ENCODE data around the gene VPS39. TPM values are rescaled to one million over a fixed set of nuclear protein-coding genes. Genes with fewer than 3 reads are reported as not detected.
A peak's percentile ranks its signal among the peaks of the same experiment; 100 is the strongest.
"Not testable (repeated sequence)": the region's sequence is repeated elsewhere in the genome, so short reads cannot be mapped to it uniquely, and the experiment has no call there.

VPS39 gene, protein sequence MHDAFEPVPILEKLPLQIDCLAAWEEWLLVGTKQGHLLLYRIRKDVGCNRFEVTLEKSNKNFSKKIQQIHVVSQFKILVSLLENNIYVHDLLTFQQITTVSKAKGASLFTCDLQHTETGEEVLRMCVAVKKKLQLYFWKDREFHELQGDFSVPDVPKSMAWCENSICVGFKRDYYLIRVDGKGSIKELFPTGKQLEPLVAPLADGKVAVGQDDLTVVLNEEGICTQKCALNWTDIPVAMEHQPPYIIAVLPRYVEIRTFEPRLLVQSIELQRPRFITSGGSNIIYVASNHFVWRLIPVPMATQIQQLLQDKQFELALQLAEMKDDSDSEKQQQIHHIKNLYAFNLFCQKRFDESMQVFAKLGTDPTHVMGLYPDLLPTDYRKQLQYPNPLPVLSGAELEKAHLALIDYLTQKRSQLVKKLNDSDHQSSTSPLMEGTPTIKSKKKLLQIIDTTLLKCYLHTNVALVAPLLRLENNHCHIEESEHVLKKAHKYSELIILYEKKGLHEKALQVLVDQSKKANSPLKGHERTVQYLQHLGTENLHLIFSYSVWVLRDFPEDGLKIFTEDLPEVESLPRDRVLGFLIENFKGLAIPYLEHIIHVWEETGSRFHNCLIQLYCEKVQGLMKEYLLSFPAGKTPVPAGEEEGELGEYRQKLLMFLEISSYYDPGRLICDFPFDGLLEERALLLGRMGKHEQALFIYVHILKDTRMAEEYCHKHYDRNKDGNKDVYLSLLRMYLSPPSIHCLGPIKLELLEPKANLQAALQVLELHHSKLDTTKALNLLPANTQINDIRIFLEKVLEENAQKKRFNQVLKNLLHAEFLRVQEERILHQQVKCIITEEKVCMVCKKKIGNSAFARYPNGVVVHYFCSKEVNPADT
- 23.5 and 31.5 TPM in 2 replicates for total RNA-seq (2014; rRNA removed; shearing (Covaris generic))

DNA sequence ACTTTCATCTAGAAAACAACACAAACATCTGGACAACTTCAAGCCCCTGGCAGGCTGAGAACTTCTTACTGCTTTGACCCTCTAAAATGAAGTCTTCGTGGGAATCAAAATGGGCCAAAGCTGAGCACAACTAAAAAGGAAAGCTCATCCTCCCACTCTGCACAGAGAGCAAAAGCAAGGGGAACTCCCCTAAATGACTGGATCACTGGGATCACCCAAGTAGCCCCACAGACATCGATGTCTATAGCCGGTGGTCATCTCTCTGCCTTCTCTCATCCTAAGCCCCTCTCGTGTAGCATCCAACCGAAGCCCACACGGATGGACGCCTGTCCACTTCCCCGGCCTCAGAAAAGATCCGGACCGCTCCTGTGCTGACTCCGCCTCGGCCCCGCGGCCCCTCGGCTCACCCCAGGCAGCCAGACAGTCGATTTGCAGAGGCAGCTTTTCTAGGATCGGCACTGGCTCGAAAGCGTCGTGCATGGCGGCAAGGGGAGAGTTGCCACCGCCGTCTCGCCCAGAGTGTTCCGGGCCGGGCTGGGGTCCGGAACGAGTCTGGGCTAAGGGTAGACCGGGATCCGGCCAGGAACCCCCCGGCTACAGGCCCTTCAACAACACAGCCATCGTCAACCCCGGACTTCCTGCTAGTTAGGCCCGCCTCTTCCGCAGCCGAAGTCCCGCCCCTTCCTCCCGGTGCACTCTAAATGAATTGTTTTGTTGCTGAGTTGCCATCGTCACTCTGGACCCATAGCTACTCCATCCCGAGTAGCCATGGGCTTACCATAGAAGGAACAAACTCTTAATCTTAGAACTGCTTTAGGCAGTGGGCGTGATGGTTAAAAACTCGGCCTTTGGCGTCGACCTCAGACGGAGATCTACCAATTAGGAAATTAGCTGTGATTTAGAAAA is at the start of gene VPS39:
VPS39 (minus strand) TSS at position 631 of the 906 bp plus-strand sequence; CDS start at position 480, 151 bp downstream.
- DNase-seq (ENCODE audit: low read depth) = peak; percentile 87

DNA sequence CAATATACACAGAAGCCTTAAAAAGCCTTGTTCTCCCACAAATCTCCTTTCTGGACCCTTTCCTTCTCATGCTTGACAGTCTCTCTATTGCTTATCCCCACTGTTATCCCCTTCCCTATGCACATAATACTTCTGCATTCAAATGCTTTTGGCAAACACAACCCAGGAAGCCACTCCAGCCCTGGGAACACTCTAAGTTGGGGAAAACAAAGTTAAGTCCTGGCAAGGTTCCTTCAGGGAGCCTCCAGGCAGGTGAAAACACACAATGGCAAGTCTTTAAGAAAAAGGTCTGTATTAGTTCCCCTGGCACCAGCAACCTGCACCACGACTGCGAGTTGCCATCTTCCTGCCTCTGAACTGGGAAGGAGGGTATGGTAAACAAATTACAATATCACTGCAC is 45.2 kb upstream of the VPS39 start:
- no peak for DNase-seq (ENCODE audit: low read depth)

DNA sequence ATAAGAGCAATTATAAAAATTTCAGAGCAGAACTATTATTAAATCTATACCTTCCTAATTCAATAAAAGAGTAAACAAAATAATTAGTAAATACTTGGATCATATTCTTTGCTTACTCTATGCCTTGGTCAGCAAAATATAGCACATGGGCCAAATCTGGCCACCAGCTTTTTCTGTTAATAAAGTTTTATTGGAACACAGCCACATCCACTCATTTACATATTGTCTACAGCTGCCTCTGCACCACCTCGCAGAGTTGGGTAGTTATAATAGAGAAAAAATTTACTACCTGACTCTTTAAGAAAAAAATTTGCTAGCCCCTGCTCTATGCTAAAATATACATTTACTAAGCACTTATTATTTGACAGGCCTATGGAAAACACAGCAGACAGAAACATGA is 32.7 kb upstream of the VPS39 start:
- DNase-seq (ENCODE audit: low read depth) = no peak

DNA sequence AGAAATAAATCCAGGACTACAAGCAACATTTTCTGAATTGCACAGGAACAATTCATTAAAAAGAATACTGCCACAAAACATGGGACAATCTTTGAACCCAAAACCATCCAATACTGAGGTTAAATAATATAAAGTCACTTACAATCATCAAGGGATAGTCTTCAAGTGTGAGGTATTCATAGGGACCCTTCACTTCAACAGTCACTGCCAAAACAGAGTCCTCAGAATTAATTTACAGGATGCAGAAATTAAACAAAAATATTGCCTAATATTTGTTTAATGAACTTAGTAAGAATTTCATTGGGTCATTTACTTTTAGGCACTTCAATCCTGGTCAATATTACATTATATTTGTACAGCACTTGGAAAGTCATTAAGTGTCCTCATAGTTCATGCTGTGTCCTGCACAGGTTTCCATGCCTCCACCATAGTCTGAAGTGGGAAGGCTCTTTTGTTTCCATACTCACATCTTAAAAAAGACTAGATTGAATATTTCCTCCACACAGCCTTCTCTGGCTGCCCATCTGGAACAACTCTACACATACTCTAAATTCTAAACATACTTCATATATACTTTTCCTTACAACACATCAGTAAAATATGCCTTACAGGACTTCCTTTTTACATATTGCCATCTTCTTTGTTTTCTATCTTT is 31.6 kb upstream of the VPS39 start:
- no peak for DNase-seq (ENCODE audit: low read depth)

DNA sequence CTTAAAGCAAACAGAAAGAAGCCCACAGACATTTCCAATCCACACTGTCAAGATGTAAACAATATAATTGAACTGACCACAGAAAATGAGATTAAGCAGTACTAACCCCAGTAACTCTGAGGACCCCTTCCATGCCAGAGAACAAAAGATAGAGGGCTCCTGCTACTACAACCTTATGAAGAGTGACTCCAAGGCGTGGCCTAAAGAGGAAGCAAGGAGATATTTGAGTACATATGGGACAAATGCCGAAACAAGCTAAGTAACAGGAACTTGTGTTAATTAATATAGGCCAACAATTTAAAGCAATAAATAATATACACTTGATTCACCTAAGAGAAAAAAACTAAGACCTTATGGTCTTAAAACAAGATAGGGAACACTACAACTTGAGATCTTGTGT is 25.0 kb upstream of the VPS39 start:
- DNase-seq (ENCODE audit: low read depth) = no peak

DNA sequence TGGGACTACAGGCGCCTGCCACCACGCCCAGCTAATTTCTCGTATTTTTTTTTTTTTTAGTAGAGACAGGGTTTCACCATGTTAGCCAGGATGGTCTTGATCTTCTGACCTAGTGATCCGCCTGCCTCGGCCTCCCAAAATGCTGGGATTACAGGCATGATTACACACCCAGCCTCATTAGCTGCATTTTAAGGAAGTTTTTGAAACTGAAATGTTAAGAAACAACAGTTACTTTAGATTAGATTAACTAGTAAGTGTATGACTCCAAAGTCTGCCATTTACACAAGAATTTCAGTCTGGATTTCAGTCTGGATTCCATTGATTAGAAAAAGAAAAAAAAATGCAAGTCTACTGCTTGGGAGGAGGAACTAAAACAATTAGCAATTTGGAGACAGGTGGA is 24.5 kb upstream of the VPS39 start:
- no peak for DNase-seq (ENCODE audit: low read depth)

DNA sequence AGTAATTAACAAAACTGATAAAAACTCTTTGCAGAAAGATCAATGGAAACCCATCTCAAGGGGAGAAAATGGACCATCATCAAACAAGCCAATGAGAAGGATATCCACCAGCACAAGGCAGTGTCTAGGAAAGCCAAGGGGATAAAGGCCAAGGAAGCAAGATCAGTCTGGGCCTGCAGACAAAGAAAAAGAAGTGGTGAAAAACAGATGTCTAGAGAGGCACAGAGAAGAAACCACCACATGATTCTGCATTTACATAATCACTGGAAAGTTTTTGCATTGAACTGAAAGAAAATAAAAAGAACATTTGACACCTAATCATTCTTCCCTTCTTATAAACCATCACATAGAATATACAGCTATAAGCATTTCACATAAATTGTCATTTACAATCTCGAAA is 23.0 kb upstream of the VPS39 start:
- no peak for DNase-seq (ENCODE audit: low read depth)

DNA sequence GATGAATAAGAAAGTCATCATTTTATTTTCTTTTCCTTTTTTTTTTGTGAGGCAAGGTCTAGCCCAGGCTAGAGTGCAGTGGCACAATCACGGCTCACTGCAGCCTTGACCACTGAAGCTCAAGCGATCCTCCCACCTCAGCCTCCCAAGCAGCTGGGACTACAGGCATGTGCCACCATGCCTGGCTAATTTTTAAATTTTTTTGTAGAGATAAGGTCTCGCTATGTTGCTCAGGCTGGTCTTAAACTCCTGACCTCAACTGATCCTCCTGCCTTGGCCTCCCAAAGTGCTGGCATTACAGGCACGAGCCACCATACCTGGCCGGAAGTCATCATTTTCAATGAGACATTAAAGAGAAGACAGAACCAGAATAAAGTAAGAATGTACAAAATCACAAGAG is 20.9 kb upstream of the VPS39 start:
- DNase-seq (ENCODE audit: low read depth) = not testable (repeated sequence)

DNA sequence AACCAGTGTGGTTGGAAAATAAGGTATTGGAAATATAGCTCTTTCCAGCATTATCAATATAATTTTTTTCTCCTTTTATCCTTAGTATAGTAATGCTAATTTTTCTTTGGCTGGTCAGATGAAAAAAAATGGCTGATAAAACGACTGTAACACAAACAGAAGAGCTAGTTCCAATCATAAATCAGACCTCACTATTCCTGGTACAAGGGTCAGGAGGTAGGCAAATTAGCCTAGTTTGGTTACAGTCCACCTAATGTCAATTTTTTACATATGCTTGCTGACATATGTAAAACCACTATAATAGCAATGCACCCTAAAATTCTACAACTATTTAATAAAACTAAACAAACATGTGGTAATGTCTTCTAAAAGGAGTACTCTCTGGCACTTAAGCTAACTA is 19.9 kb upstream of the VPS39 start:
- no peak for DNase-seq (ENCODE audit: low read depth)

DNA sequence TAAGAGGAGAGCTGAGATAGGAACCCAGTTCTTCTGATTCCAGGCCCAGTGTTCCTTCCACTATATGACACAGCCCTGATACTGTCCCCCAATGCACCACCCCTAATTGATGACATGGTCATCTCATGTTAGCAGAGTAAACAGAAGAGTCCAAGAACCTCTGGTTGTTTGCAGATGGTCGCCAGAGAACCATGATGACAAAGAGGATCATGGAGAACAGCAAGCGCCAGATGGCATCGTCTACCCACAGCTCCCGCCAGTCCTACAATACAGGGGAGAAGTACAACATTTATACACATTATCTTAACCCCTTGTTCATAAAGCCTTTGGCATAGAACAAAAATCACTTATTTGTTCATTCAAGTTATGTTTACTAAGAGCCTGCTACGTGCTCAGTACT is 18.5 kb upstream of the VPS39 start:
- DNase-seq (ENCODE audit: low read depth) = no peak

DNA sequence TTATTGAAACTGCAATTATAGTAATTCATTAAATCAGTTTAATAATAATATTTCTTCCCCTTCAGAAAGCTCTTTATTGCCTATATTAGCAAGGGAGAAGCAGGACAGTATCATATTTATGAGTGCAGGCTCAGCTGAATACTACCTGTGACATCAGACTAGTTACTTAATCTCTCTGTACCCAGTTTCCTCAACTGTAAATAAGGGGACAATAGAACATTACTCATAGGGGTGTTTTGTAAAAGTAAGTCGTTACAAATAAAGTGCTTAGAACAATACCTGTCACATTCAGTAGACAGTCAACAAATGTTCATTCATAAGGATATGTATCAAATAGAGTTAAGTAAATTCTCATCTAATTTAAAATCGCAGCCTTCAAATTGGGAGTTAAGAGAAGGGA is 12.1 kb upstream of the VPS39 start:
- DNase-seq (ENCODE audit: low read depth) = no peak

DNA sequence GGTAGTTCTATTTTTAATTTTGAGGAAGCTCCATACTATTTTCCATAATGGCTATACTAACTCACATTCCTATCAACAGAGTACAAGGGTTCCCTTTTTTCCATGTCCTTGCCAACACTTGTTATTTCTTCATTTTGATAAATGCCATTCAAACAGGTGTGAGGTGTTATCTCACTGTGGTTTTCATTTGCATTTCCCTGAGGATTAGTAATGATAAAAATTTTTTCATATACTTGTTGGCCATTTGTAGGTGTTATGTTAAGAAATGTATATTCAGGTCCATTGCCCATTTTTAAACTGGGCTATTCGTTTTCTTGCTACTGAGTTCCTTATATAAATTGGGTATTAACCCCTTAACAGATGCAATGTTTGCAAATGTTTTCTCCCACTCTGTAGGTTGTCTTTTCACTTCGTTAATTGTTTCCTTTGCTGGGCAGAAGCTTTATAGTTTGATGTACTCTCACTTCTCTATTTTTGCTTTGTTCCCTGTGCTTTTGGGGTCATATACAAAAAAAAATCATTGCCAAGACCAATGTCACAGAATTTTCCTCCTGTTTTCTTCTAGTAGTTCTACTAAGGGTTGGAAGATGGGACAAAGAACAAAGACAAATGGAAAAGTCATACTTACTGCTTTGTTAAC is 11.0 kb upstream of the VPS39 start:
- DNase-seq (ENCODE audit: low read depth) = no peak

DNA sequence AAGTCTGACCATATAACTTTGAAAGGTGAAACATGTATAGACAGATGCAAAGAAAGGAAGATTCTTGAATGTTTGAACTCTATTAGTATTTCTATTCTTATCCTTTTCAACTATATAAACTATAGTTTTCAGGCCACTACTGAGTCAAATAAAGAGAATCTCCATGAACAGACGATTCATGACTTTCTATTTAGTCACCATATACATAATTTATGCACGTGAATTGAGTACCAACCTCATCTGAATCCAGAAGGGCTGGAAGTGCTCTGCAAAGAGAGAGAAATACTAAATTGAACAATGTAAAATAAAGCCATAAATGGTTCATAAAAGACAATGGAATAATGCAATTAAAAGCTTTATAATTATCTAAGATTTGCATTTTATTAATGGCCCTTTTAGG is 9.5 kb upstream of the VPS39 start:
- DNase-seq (ENCODE audit: low read depth) = no peak

DNA sequence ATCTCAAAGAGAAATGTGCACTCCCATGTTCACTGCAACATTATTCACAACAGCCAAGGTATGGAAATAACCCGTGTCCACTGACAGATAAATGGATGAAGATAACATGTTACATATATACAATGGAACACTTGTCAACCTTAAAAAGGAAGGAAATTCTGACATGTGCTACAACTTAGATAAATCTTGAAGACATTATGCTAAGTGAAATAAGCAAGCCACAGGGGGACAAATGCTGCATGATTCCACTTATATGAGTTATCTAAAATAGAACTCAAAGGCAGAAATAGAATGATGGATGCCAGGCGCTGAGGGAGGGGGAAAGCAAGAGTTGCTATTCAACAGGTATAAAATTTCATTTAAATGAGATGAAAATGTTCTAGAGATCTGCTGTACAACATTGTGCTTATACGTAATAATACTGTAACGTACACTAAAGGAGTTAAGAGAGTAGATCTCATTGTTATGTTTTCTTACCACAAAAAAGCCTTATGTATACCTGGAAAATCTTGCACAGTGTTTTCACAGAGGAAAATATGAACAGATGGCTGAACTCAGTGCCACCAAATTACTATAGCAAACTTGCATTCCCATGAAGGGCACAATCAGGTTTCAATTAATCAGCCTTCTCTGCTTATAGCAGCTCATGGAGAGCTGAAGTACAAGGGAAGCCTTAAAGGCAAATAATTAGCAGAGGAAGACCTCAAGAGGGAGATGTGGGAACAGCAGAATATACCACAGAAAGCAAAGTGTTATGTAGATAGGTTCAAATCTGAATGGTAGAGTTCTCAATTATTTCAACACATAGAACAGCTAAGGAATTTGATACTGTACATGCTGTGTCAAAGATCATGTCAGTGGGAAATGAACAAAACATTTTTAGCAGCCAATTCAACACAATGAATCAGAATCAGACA is 8.1 kb upstream of the VPS39 start:
- no peak for DNase-seq (ENCODE audit: low read depth)

DNA sequence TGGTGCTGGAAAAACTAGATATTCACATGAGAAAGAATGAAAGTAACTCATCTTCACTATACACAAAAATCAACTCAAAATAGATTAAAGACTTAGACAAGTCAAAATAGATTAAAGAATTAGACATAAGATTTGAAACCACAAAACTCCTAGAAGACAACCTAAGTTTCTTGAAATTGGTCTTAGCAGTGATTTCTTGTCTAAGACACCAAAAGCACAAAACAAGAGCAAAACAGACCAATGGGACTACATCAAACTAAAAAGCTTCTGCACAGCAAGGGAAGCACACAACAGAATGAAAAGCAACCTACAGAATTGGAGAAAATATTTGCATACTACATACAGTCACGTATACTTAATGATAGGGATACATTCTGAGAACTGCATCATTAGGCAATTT is 6.5 kb upstream of the VPS39 start:
- no peak for DNase-seq (ENCODE audit: low read depth)

DNA sequence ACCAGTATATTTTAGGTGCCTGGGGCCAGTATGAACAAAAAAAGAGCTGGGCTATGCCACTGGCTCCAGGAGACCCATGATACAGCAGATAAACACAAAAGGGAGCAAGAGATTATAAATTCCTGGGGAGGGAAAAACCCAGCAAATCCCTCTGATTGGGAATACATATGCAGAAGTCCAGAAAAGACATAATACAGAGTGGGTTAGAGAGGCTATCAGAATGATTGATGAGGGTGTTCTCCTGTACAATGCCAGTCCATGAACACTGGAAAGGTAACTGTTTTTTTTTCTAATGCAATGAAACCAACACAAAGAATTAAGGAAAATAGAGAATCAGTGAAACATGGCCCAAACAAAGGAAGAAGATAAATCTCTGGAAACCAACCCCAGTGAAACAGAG is 5.4 kb upstream of the VPS39 start:
- DNase-seq (ENCODE audit: low read depth) = no peak

DNA sequence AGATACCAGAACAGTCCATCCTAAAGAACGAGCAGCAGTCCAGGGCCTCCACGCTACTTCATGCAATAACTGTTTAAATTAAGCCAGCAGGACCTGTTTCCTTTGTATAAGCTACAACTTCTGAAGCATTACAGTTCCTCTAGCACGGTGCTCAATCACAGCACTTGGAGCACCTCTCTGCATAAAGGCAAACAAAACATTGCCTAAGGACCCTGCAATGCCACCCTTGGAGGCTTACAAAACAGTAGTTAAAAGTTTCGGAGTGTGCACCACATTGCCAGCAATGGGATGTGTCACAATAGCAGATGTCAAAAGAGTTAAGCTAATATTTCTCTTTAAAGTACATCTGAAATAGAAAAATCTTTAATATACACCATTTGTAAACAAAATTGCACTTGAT is 2.6 kb upstream of the VPS39 start:
- no peak for DNase-seq (ENCODE audit: low read depth)

DNA sequence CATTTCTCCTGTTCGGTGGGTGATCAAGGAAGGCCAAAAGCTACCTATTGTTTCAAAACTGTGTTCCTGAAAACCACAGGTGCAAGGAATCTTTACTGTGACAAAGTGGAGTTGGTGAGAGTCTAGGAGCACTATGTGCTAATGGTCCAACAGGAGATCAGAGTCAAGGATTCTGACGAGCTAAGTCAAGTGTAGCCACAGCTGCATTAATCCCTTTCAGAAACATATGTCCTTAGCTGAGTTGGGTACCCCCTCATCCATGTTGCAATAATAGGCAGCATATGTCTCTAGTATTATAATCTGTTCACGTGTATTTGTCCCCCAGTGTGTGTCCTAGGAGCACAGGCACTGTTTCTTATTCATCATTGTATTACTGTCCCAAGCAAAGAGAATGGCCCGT is 1.7 kb downstream of the VPS39 start:
- no peak for DNase-seq (ENCODE audit: low read depth)

DNA sequence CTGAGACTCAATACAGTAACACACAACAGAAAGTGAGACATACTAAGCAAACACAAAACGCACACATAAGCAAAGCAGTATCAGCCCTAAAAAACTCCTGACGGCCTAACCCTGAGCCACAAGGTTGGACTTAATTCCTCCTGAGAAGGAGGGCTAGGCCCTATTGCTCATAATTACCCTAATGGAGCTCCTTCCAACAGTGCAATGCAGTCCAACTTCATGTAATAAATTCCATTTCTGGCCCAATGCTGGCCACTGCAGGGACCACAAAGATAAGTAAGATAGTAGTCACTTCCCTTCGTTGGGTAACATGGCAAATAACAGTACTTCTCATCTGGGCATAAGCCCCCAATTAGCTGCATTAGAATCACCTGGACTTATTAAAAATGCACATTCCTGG is 4.2 kb downstream of the VPS39 start:
- DNase-seq (ENCODE audit: low read depth) = peak; percentile 9

DNA sequence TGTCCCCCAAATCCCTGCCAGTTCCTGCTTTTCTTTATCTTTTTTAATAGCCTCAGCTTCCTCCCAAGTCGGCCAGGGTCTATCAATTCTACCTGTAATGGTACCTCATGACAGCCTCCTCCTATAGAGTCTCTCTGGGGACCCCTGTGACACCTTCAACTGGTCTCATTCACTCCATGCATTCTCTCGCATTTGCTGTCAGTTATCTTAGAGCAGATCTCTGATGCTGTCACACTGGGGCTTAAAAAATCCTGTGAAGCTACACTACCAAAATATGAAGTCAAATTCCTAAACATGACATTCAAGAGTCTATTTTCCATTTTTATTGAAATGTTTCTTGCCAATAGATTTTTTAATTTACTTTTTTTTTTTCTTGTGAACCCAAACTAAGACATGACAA is 5.5 kb downstream of the VPS39 start:
- DNase-seq (ENCODE audit: low read depth) = no peak
